Psoas muscle (tissue), 8 donors: ENCODE results near the gene SIGLEC15. TPM values are rescaled to one million over a fixed set of nuclear protein-coding genes. Genes with fewer than 3 reads are reported as not detected.

Experiments used
- ATAC-seq, 4 donors: fragments of 200-7000 bp; cut with Tn5 transposase; one replicate each; pipeline ENCODE4 v1.9.1; 2020; ENCODE audit warnings: moderate library complexity in 3 of 4, mild to moderate bottlenecking in 2 of 4
- DNase-seq, 2 donors: peaks; one replicate each; pipeline ENCODE4 v3.0.0-alpha.2; 2020
- H3K27ac ChIP-seq: fragments of 200-600 bp; one replicate; pipeline ENCODE4 v1.8.0; 2022
- H3K27me3 ChIP-seq, 3 donors: fragments of 200-600 bp in 1 of 3; one replicate each; pipeline versions ENCODE4 v1.6.1 to v1.8.0; 2013 to 2022; ENCODE audit warnings: low read length in 2 of 3, mild to moderate bottlenecking in 2 of 3, moderate library complexity in 1 of 3; ENCODE audit not compliant: insufficient read depth in 3 of 3
- H3K36me3 ChIP-seq, 2 donors: fragments of 200-600 bp in 1 of 2; one replicate each; pipeline versions ENCODE4 v1.6.1 to v1.8.0; 2013 to 2022; ENCODE audit warnings: low read depth in 1 of 2, mild to moderate bottlenecking in 1 of 2, moderate library complexity in 1 of 2; ENCODE audit not compliant: insufficient read depth in 1 of 2
- H3K4me1 ChIP-seq: fragments of 200-600 bp; one replicate; pipeline ENCODE4 v1.8.0; 2022
- H3K4me3 ChIP-seq: fragments of 200-600 bp; one replicate; pipeline ENCODE4 v1.8.0; 2022; ENCODE audit warnings: mild to moderate bottlenecking
- H3K9me3 ChIP-seq: fragments of 200-600 bp; one replicate; pipeline ENCODE4 v1.8.0; 2022
- WGBS, 3 donors: extraction: QIAGEN DNeasy Blood & Tissue Kit; methylation state at CpG; one replicate each; pipeline versions ENCODE4 v1.1.6 to v1.1.7; 2013; 5-methylcytosine and 5-hydroxymethylcytosine counted together
- intact Hi-C, 2 donors: fragments of 100-400 bp; cut with DNase I; formaldehyde crosslinking; loops; one replicate each; pipeline versions ENCODE4 v1.11.0 to v1.14.2; 2022
- polyA plus RNA-seq, 3 donors: library from polyadenylated mRNA; stranded (reverse); fragments of 200-250 nt; gene quantifications; one replicate each; pipeline ENCODE4 v1.2.3, GENCODE V29; 2013
- total RNA-seq, 4 donors: library from RNA; stranded (reverse); fragmentation: NEBNext Ultra II Directional in 2 of 4; extraction: Animal tissue kit (Norgen Biotek cat#: 25700) in 2 of 4; gene quantifications; one replicate each; pipeline versions ENCODE4 v1.2.1 to v1.2.4, GENCODE V29; 2021 to 2023
- TF ChIP-seq, protein P1 (sequence below): fragments of 200-600 bp; IDR thresholded peaks from one replicate; pipeline ENCODE4 v1.8.0; 2022; ENCODE audit warnings: antibody characterized with exemption
- donor health status: healthy with polysubstance abuse.
- donor health status: DM: no; HTN: no; CAD: no; lungs with moderate emphysema.
- donor health status: Bipolar disorder and iron deficiency.
- donor health status: healthy.
- donor health status: DM: yes; HTN: yes; CAD: no.
- donor health status: DM: no; HTN: no; CAD: no.
- donor health status: DM: no; HTN: no; CAD: no.
- donor health status: DM: yes; HTN: yes; CAD: no.

SIGLEC15 gene
- total and polyA plus RNA-seq, 7 donors: not detected

DNA sequence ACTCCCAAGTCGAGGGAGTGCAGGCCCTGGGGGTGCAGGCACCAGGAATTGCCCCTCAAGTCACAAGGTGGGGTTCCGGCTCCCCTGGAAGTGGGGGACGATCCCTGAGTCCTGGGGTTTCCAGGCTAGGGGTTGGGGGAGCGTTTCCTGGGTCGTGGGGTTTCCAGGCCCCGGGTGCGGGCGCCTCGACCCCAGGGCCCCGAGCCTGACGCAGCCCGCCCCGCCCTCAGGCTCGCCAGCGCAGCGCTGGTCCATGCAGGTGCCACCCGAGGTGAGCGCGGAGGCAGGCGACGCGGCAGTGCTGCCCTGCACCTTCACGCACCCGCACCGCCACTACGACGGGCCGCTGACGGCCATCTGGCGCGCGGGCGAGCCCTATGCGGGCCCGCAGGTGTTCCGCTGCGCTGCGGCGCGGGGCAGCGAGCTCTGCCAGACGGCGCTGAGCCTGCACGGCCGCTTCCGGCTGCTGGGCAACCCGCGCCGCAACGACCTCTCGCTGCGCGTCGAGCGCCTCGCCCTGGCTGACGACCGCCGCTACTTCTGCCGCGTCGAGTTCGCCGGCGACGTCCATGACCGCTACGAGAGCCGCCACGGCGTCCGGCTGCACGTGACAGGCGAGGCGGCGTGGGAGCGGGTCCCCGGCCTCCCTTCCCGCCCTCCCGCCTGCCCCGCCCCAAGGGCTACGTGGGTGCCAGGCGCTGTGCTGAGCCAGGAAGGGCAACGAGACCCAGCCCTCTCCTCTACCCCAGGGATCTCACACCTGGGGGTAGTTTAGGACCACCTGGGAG is 12.0 kb downstream of the SIGLEC15 start:
- intact Hi-C loops: loop anchor here in 1 of 2 donors (5.0 kb wide), 2 partner anchors 145 to 170 kb away; no protein-coding TSS in a partner anchor
- H3K27me3 ChIP-seq: peaks cover 0 to 41% (median 20%) of the 10 kb centered on the region in 3 donors
- H3K27ac ChIP-seq: no peak overlapping the region
- H3K4me1 ChIP-seq: peaks cover 13% of the 10 kb centered on the region
- ATAC-seq: peak; percentile 52 to 74 (median 67)
- H3K9me3 ChIP-seq: no peaks in the 10 kb centered on the region
- H3K36me3 ChIP-seq: no peaks in the 10 kb centered on the region
- WGBS, 3 donors: 3 to 8% (median 5%) methylated on average over 62 to 84 of the region's 84 CpGs
- peak; percentile 44 to 73 for DNase-seq
- H3K4me3 ChIP-seq: peak overlapping the region; percentile 55
- TF ChIP-seq, protein P1, sequence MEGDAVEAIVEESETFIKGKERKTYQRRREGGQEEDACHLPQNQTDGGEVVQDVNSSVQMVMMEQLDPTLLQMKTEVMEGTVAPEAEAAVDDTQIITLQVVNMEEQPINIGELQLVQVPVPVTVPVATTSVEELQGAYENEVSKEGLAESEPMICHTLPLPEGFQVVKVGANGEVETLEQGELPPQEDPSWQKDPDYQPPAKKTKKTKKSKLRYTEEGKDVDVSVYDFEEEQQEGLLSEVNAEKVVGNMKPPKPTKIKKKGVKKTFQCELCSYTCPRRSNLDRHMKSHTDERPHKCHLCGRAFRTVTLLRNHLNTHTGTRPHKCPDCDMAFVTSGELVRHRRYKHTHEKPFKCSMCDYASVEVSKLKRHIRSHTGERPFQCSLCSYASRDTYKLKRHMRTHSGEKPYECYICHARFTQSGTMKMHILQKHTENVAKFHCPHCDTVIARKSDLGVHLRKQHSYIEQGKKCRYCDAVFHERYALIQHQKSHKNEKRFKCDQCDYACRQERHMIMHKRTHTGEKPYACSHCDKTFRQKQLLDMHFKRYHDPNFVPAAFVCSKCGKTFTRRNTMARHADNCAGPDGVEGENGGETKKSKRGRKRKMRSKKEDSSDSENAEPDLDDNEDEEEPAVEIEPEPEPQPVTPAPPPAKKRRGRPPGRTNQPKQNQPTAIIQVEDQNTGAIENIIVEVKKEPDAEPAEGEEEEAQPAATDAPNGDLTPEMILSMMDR: no peak

DNA sequence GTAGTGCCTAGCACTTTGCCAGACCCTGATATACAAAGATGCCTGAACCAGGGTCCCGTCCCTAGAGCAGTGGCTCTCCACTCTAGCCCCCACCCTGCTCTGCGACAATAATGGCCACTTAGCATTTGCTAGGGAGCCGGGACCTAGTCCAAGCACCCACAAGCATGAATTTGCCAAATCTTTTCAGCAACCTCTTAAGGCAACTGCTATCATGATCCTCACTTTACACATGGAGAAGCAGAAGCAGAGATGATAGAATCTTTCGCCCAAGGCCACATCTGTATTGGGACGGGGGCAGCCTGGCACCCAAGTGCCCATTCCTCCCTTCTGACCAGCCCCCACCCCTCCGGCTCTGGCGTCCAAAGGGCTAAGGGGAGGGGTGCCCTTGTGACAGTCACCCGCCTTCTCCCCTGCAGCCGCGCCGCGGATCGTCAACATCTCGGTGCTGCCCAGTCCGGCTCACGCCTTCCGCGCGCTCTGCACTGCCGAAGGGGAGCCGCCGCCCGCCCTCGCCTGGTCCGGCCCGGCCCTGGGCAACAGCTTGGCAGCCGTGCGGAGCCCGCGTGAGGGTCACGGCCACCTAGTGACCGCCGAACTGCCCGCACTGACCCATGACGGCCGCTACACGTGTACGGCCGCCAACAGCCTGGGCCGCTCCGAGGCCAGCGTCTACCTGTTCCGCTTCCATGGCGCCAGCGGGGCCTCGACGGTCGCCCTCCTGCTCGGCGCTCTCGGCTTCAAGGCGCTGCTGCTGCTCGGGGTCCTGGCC is 13.0 kb downstream of the SIGLEC15 start:
- ATAC-seq (peak; percentile 48 to 68 (median 56)), DNase-seq (peak in 1 of 2 donors; percentile 25)
- TF ChIP-seq, protein P1: no peak
- no peaks in the 10 kb centered on the region for H3K36me3 ChIP-seq
- H3K4me1 ChIP-seq: peaks cover 13% of the 10 kb centered on the region
- H3K4me3 ChIP-seq: peak overlapping the region; percentile 50
- intact Hi-C loops: loop anchor here in 1 of 2 donors (5.0 kb wide), 2 partner anchors 146 to 171 kb away; no protein-coding TSS in a partner anchor
- peaks cover 0 to 41% (median 20%) of the 10 kb centered on the region in 3 donors for H3K27me3 ChIP-seq
- no peaks in the 10 kb centered on the region for H3K9me3 ChIP-seq
- no peak overlapping the region for H3K27ac ChIP-seq
- WGBS, 3 donors: 8 to 10% (median 9%) methylated on average over 44 to 53 of the region's 53 CpGs

DNA sequence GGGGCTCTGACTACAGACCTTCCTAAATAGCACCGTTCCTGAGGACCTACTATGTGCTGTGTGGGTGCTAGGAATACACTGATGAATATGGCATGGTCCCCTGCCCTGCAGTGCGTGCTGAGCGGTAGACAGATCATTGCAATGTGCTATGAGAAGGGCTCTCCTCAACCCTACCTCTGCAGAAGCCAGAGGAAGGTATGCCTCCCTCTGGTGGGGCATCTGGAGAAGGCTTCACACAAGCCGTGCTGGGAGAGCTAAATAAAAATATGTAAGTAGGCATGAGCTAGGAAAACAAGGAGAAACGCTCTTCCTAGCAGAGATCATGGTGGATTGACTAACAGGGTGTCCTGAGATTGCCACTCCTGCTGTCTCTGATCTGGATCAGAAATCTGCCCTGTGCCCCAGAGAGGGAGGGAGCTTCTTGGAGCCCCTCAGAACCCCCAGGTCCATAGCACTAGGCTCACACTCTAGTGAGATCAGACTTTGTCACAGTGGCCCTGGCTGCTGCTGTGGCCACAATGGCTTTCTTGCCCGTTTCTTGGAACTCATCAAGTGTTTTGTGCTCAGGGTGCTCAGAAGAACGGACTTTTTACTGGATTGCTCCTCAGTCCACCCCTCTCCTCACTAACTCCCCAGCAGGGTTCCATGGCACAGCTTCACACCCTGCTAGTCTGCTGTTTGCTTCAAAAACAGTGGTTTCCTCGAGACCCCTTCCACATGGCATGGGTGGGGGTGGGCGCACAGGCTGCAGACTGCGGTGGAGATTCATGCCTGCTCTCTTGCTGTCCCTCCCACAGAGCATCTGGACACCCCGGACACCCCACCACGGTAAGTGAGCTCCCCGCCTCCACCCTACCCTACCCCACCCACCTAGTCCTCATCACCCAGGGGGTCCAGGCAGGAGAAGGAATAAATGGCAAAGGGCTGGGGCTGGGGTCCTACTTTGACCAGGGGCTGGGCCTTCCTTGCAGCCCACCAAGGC is 14.2 kb downstream of the SIGLEC15 start:
- DNase-seq (no peak), ATAC-seq (peak; percentile 32 to 62 (median 48))
- peaks cover 13% of the 10 kb centered on the region for H3K4me1 ChIP-seq
- intact Hi-C loops: loop anchor here in 1 of 2 donors (5.0 kb wide), 2 partner anchors 147 to 172 kb away; no protein-coding TSS in a partner anchor
- H3K27me3 ChIP-seq: peaks cover 0 to 41% (median 20%) of the 10 kb centered on the region in 3 donors
- H3K27ac ChIP-seq: no peak overlapping the region
- WGBS, 3 donors: 57 to 60% (median 57%) methylated on average over 13 of the region's 13 CpGs
- no peaks in the 10 kb centered on the region for H3K9me3 ChIP-seq
- no peak overlapping the region for H3K4me3 ChIP-seq
- H3K36me3 ChIP-seq: no peaks in the 10 kb centered on the region
- TF ChIP-seq, protein P1: peak; percentile 40

DNA sequence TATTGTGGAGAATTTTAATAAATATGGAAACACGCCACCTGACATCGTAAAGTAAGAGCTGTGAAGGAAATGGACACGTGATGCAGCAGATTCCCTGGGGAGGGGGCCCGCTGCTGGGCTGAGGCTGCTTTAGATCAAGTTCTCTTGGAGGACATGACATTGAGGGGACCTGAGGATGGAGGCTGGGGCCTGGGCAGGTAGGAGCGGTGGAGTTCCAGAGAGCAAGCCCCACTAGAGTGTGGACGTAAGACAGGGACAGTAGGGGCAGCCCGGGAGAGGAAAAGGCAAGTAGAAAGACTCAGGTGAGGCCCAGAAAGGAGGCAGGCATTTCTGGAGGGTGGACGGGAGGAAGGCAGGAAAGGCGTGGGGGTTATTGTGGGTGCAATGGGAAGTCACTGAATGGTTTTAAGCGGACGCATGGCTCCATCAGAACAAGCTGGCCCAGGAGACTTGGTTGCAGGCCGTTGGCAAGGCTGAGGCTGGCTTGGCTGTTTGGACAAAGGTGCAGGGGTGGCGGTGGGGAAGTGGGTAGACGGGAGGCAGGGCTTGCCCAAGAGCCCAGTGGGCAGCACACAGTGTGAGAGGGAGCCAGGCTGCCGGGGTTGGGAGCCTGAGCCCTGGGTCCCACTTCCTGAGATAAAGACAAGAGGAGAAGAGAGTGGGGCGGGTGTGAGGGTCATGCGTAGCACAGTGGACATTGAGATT is 15.7 kb downstream of the SIGLEC15 start:
- ATAC-seq (no peak), DNase-seq (no peak)
- Histone ChIP-seq H3K36me3 (no peaks in the 10 kb centered on the region), H3K4me1 (peaks cover 13% of the 10 kb centered on the region), H3K9me3 (no peaks in the 10 kb centered on the region), H3K27ac (no peak overlapping the region), H3K27me3 (peaks cover 0 to 41% (median 20%) of the 10 kb centered on the region in 3 donors), H3K4me3 (no peak overlapping the region)
- intact Hi-C loops: no loop called here
- TF ChIP-seq, protein P1: no peak
- WGBS, 3 donors: 62 to 70% (median 70%) methylated on average over 17 of the region's 17 CpGs
